Measurements from ENCODE around the gene FYB1. TPM values are rescaled to one million over a fixed set of nuclear protein-coding genes. Genes with fewer than 3 reads are reported as not detected.

The FYB1 gene
- total RNA-seq, 1 experiment from 2014 or later: 0.46 TPM

- POLR2A ChIA-PET: no interaction called here
- no TSS peak for BruUV-seq (replicated peaks)
- ATAC-seq (no peak), DNase-seq (ENCODE audit: low read depth, low spot score) (no peak)
- TF ChIP-seq SIN3A (IDR thresholded peaks at IDR 0.05; ENCODE audit: borderline replicate concordance, insufficient read depth, low read depth, low read length) (no peak), REST (IDR thresholded peaks at IDR 0.05; ENCODE audit: insufficient read depth in 1 of 2, low read depth in 2 of 2, low read length in 1 of 2) (no peak), TCF7L2 (IDR thresholded peaks at IDR 0.05; ENCODE audit: low read depth, low read length) (no peak), POLR2AphosphoS5 (IDR thresholded peaks at IDR 0.05; ENCODE audit: low read depth, low read length) (no peak)
- TF ChIP-seq, protein P1, sequence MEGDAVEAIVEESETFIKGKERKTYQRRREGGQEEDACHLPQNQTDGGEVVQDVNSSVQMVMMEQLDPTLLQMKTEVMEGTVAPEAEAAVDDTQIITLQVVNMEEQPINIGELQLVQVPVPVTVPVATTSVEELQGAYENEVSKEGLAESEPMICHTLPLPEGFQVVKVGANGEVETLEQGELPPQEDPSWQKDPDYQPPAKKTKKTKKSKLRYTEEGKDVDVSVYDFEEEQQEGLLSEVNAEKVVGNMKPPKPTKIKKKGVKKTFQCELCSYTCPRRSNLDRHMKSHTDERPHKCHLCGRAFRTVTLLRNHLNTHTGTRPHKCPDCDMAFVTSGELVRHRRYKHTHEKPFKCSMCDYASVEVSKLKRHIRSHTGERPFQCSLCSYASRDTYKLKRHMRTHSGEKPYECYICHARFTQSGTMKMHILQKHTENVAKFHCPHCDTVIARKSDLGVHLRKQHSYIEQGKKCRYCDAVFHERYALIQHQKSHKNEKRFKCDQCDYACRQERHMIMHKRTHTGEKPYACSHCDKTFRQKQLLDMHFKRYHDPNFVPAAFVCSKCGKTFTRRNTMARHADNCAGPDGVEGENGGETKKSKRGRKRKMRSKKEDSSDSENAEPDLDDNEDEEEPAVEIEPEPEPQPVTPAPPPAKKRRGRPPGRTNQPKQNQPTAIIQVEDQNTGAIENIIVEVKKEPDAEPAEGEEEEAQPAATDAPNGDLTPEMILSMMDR (IDR thresholded peaks at IDR 0.05): no peak
- intact Hi-C loops (cut with micrococcal nuclease; ENCODE audit: unreplicated experiment): no loop called here
- H3K9me3 ChIP-seq (ENCODE audit: control insufficient read depth, insufficient read depth, low read depth, low read length): no peaks in the 10 kb centered on the region
- no peaks in the 10 kb centered on the region for H3K36me3 ChIP-seq (ENCODE audit: control insufficient read depth, insufficient read depth, low read length)
- no peak overlapping the region for H3K27ac ChIP-seq (ENCODE audit: low read length)
- no peaks in the 10 kb centered on the region for H3K27me3 ChIP-seq (ENCODE audit: control insufficient read depth, insufficient read depth, low read length)
- no peaks in the 10 kb centered on the region for H3K4me1 ChIP-seq (ENCODE audit: control insufficient read depth, insufficient read depth, low read length)
- in situ Hi-C loops (cut with HindIII; ENCODE audit: low pct_unique_long_range_greater_than_20kb, low sequenced_read_pairs): no loop called here
- CTCF ChIA-PET: no interaction called here
- no peak overlapping the region for H3K4me3 ChIP-seq (ENCODE audit: low read depth in 2 of 2, low read length in 2 of 2)
Measured at GRCh38 chr5:39099831-39100230, 119.5 kb downstream of the FYB1 start.

- POLR2A ChIA-PET: no interaction called here
Measured at GRCh38 chr5:39093352-39093751, 126.0 kb downstream of the FYB1 start.

More at GRCh38 chr5:39093352-39093751, 126.0 kb downstream of the FYB1 start:
- Histone ChIP-seq H3K27me3 (ENCODE audit: control insufficient read depth, insufficient read depth, low read length) (no peaks in the 10 kb centered on the region), H3K9me3 (ENCODE audit: control insufficient read depth, insufficient read depth, low read depth, low read length) (no peaks in the 10 kb centered on the region), H3K4me3 (ENCODE audit: low read depth in 2 of 2, low read length in 2 of 2) (no peak overlapping the region), H3K36me3 (ENCODE audit: control insufficient read depth, insufficient read depth, low read length) (no peaks in the 10 kb centered on the region), H3K4me1 (ENCODE audit: control insufficient read depth, insufficient read depth, low read length) (peaks cover 5% of the 10 kb centered on the region), H3K27ac (ENCODE audit: low read length) (no peak overlapping the region)
- in situ Hi-C loops (cut with HindIII; ENCODE audit: low pct_unique_long_range_greater_than_20kb, low sequenced_read_pairs): no loop called here
- BruUV-seq (replicated peaks): no TSS peak
- no peak for ATAC-seq
- no peak for TF ChIP-seq SIN3A (IDR thresholded peaks at IDR 0.05; ENCODE audit: borderline replicate concordance, insufficient read depth, low read depth, low read length)
- TF ChIP-seq REST (IDR thresholded peaks at IDR 0.05; ENCODE audit: insufficient read depth in 1 of 2, low read depth in 2 of 2, low read length in 1 of 2): no peak
- no peak for TF ChIP-seq TCF7L2 (IDR thresholded peaks at IDR 0.05; ENCODE audit: low read depth, low read length)
- TF ChIP-seq, protein P1 (IDR thresholded peaks at IDR 0.05): no peak
- no peak for TF ChIP-seq POLR2AphosphoS5 (IDR thresholded peaks at IDR 0.05; ENCODE audit: low read depth, low read length)
- intact Hi-C loops (cut with micrococcal nuclease; ENCODE audit: unreplicated experiment): no loop called here
- CTCF ChIA-PET: no interaction called here
- no peak for DNase-seq (ENCODE audit: low read depth, low spot score)

Data from Panc1 (cell line).